Heart right ventricle (tissue), 16 donors: ENCODE data around the gene NAA50. TPM values are rescaled to one million over a fixed set of nuclear protein-coding genes. Genes with fewer than 3 reads are reported as not detected.

ENCODE experiments used
- ATAC-seq, 8 donors: fragments of 200-7000 bp; cut with Tn5 transposase; one replicate each; pipeline ENCODE4 v1.9.1; 2020; ENCODE audit warnings: mild to moderate bottlenecking in 8 of 8, moderate library complexity in 8 of 8, moderate number of reproducible peaks in 1 of 8
- DNase-seq, 2 donors: peaks; one replicate each; pipeline ENCODE4 v3.0.0-alpha.2; 2020
- H3K27ac ChIP-seq, 10 donors: fragments of 200-600 bp; sonication (generic) in 2 of 10; one replicate each; pipeline versions ENCODE4 v1.5.0 to v1.8.0; 2020 to 2022; ENCODE audit warnings: mild to moderate bottlenecking in 3 of 10
- H3K27me3 ChIP-seq, 7 donors: fragments of 200-600 bp; one replicate each; pipeline ENCODE4 v1.8.0; 2021 to 2022; ENCODE audit warnings: mild to moderate bottlenecking in 2 of 7
- H3K36me3 ChIP-seq, 9 donors: fragments of 200-600 bp; sonication (generic) in 1 of 9; one replicate each; pipeline versions ENCODE4 v1.5.0 to v1.8.0; 2020 to 2022; ENCODE audit warnings: mild to moderate bottlenecking in 2 of 9
- H3K4me1 ChIP-seq, 9 donors: fragments of 200-600 bp; sonication (generic) in 1 of 9; one replicate each; pipeline versions ENCODE4 v1.5.0 to v1.8.0; 2020 to 2022; ENCODE audit warnings: mild to moderate bottlenecking in 4 of 9
- H3K4me3 ChIP-seq, 10 donors: fragments of 200-600 bp; sonication (generic) in 2 of 10; one replicate each; pipeline versions ENCODE4 v1.5.0 to v1.8.0; 2020 to 2022; ENCODE audit warnings: mild to moderate bottlenecking in 7 of 10, moderate library complexity in 2 of 10
- H3K9me3 ChIP-seq, 11 donors: fragments of 200-600 bp in 10 of 11; sonication (generic) in 2 of 11; one replicate each; pipeline versions ENCODE4 v1.5.0 to v1.8.0; 2013 to 2022; ENCODE audit warnings: mild to moderate bottlenecking in 2 of 11, control low read depth in 1 of 11, moderate library complexity in 1 of 11
- CTCF ChIP-seq, 9 donors: fragments of 200-600 bp; sonication (generic) in 2 of 9; IDR thresholded peaks; one replicate each; pipeline versions ENCODE4 v1.5.0 to v1.8.0; 2021 to 2022; ENCODE audit warnings: antibody characterized with exemption in 9 of 9, mild to moderate bottlenecking in 5 of 9, moderate library complexity in 1 of 9
- WGBS, 2 donors: extraction: QIAGEN DNeasy Blood & Tissue Kit; methylation state at CpG; one replicate each; pipeline ENCODE4 v1.1.7; 2013; ENCODE audit warnings: inconsistent platforms in 1 of 2; 5-methylcytosine and 5-hydroxymethylcytosine counted together
- intact Hi-C, 10 donors: fragments of 100-400 bp; cut with DNase I; formaldehyde crosslinking; loops; one replicate each; pipeline versions ENCODE4 v1.11.1 to v1.14.2; 2022
- polyA plus RNA-seq, 2 donors: library from polyadenylated mRNA; stranded (reverse); fragments of 200-250 nt; gene quantifications; one replicate each; pipeline ENCODE4 v1.2.3, GENCODE V29; 2013
- total RNA-seq, 10 donors: library from RNA; stranded (reverse); fragmentation: NEBNext Ultra II Directional in 3 of 10; extraction: Animal tissue kit (Norgen Biotek cat#: 25700) in 3 of 10; gene quantifications; one replicate each; pipeline versions ENCODE4 v1.2.1 to v1.2.4, GENCODE V29; 2021 to 2023
- donor health status: Arrhythmogenic right ventricular cardiomyopathy.
- donor health status: ischemic (EF 13 %, LVEDD 7.1; RV severe dilation, severe dysfunction).
- donor health status: healthy with polysubstance abuse.
- donor health status: DM: no; HTN: yes; CAD: no.
- donor health status: DM: no; HTN: no; CAD: no.
- donor health status: ischemic (EF 25% LVEDD 6.9; RV normal size, moderate dysfunction).
- donor health status: ischemic (EF 25% LVEDD 5.7; RV mildly dilated, moderate dysfunction).
- donor health status: healthy.
- donor health status: DM: yes; HTN: yes; CAD: no.
- donor health status: Ischemic cardiomyopathy.
- donor health status: ischemic (EF 35%, LVEDD 5.7; RV mildly dilated, moderate dysfunction).
- donor health status: nonischemic (EF 11% LVEDD 7.7; RV severe dilation, severe dysfunction).
- donor health status: DM: yes; HTN: yes; CAD: no.
- donor health status: PGD.
- donor health status: ischemic (EF 29% LVEDD 5.4; RV normal size, mild dysfunction).
- donor health status: nonischemic (EF 23%, LVEDD 6.1; RV moderate dilation, normal function).

The NAA50 gene
- total and polyA plus RNA-seq, 12 donors: 9.9 to 108 (median 73.1) TPM

- 1 to 2% methylated on average over 18 of the region's 18 CpGs for WGBS, 2 donors
- Histone ChIP-seq H3K4me1 (peaks cover 3 to 72% (median 41%) of the 10 kb centered on the region in 9 donors), H3K27ac (peak overlapping the region; percentile 90 to 100 (median 99)), H3K36me3 (no peaks in the 10 kb centered on the region), H3K4me3 (peak overlapping the region; percentile 71 to 97 (median 86)), H3K9me3 (no peaks in the 10 kb centered on the region), H3K27me3 (no peaks in the 10 kb centered on the region)
- intact Hi-C loops: loop anchor here in 7 of 10 donors (5.0 to 10.0 kb wide), 7 partner anchors 35 to 310 kb away; partner anchors contain the start of genes USF3 (in 3 of the 7), CCDC191 (in 2 of the 7), QTRT2 (in 2 of the 7) and GRAMD1C (in 1 of the 7)
- no peak for TF ChIP-seq CTCF (IDR thresholded peaks at IDR 0.05)
- DNase-seq (peak in 1 of 2 donors; percentile 10), ATAC-seq (peak in 1 of 8 donors; percentile 10)
Observed at GRCh38 chr3:113747283-113748046, 1.4 kb upstream of the NAA50 start.

GRCh38 chr3:113746548-113747282 is 666 bp upstream of the NAA50 start, which contains the start of gene ATP6V1A:
Gene ATP6V1A, plus strand, starts transcription at chr3:113747035. Its CDS starts 31,719 bp downstream, at chr3:113778754.
- Histone ChIP-seq H3K4me3 (peak within 1 kb of the TSS; percentile 71 to 97 (median 86)), H3K36me3 (no peaks in the 10 kb centered on the region), H3K9me3 (no peaks in the 10 kb centered on the region), H3K27ac (peak within 1 kb of the TSS; percentile 90 to 100 (median 99)), H3K27me3 (no peaks in the 10 kb centered on the region), H3K4me1 (peaks cover 3 to 74% (median 48%) of the 10 kb centered on the region in 9 donors)
- ATAC-seq (peak; percentile 80 to 92 (median 86)), DNase-seq (peak; percentile 82 to 93)
- intact Hi-C loops: loop anchor here in 7 of 10 donors (1.0 to 10.0 kb wide), 8 partner anchors 36 to 311 kb away; partner anchors contain the start of genes USF3 (in 5 of the 7), CCDC191 (in 2 of the 7), QTRT2 (in 2 of the 7) and GRAMD1C (in 1 of the 7)
- TF ChIP-seq CTCF (IDR thresholded peaks at IDR 0.05): no peak
- 0% methylated on average over 34 of the region's 34 CpGs for WGBS, 2 donors

- WGBS, 2 donors: 1% methylated on average over 35 of the region's 35 CpGs
- DNase-seq (peak in 1 of 2 donors; percentile 81), ATAC-seq (peak; percentile 48 to 82 (median 72))
- peak in 8 of 9 donors; percentile 16 to 75 (median 64) for TF ChIP-seq CTCF (IDR thresholded peaks at IDR 0.05)
- Histone ChIP-seq H3K9me3 (no peaks in the 10 kb centered on the region), H3K36me3 (no peaks in the 10 kb centered on the region), H3K4me3 (peak overlapping the region; percentile 71 to 97 (median 86)), H3K27me3 (no peaks in the 10 kb centered on the region), H3K4me1 (peaks cover 3 to 73% (median 62%) of the 10 kb centered on the region in 9 donors), H3K27ac (peak overlapping the region; percentile 90 to 100 (median 99))
- intact Hi-C loops: loop anchor here in 8 of 10 donors (5.0 to 10.0 kb wide), 7 partner anchors 37 to 312 kb away; partner anchors contain the start of genes USF3 (in 3 of the 8), CCDC191 (in 2 of the 8), QTRT2 (in 2 of the 8) and GRAMD1C (in 1 of the 8)
Observed at GRCh38 chr3:113744941-113745755, 901 bp downstream of the NAA50 start.
